ENCODE results near the gene CPB2. TPM values are rescaled to one million over a fixed set of nuclear protein-coding genes. Genes with fewer than 3 reads are reported as not detected.

The CPB2 gene
- not detected in 2 replicates for total RNA-seq

GRCh38 chr13:46104868-46105267, at the start of gene CPB2:
Gene CPB2 (minus strand): TSS chr13:46105033. CDS start chr13:46105009, 24 bp downstream.
- no peak for TF ChIP-seq CTCF (IDR thresholded peaks at IDR 0.05; ENCODE audit: extremely low read depth, low read depth, low read length)
- Histone ChIP-seq H3K9me3 (ENCODE audit: low read depth, low read length) (no peaks in the 10 kb centered on the region), H3K4me2 (ENCODE audit: insufficient read depth, low read length) (no peak within 1 kb of the TSS), H3K36me3 (ENCODE audit: insufficient read depth, low read length) (no peaks in the 10 kb centered on the region), H3K79me2 (ENCODE audit: insufficient read depth, low read length) (no peaks in the 10 kb centered on the region), H2AFZ (ENCODE audit: low read length) (no peak within 1 kb of the TSS), H3K4me3 (ENCODE audit: insufficient read depth, low read length) (no peak within 1 kb of the TSS), H4K20me1 (ENCODE audit: insufficient read depth, low read length) (no peaks in the 10 kb centered on the region), H3K4me1 (ENCODE audit: insufficient read depth, low read length) (no peaks in the 10 kb centered on the region), H3K27ac (ENCODE audit: low read depth, low read length) (no peak within 1 kb of the TSS), H3K27me3 (ENCODE audit: insufficient read depth, low read length) (no peaks in the 10 kb centered on the region)
- DNase-seq (ENCODE audit: insufficient read length, low spot score, missing footprints) = no peak

GRCh38 chr13:46154136-46154801, 49.4 kb upstream of the CPB2 start:
- Histone ChIP-seq H3K4me3 (ENCODE audit: insufficient read depth, low read length) (no peak overlapping the region), H3K27ac (ENCODE audit: low read depth, low read length) (no peak overlapping the region), H3K36me3 (ENCODE audit: insufficient read depth, low read length) (no peaks in the 10 kb centered on the region), H3K4me1 (ENCODE audit: insufficient read depth, low read length) (no peaks in the 10 kb centered on the region), H3K27me3 (ENCODE audit: insufficient read depth, low read length) (peaks cover 18% of the 10 kb centered on the region), H2AFZ (ENCODE audit: low read length) (no peak overlapping the region), H3K9me3 (ENCODE audit: low read depth, low read length) (no peaks in the 10 kb centered on the region), H3K4me2 (ENCODE audit: insufficient read depth, low read length) (no peak overlapping the region), H4K20me1 (ENCODE audit: insufficient read depth, low read length) (no peaks in the 10 kb centered on the region), H3K79me2 (ENCODE audit: insufficient read depth, low read length) (no peaks in the 10 kb centered on the region)
- DNase-seq (ENCODE audit: insufficient read length, low spot score, missing footprints) = no peak
- TF ChIP-seq CTCF (IDR thresholded peaks at IDR 0.05; ENCODE audit: extremely low read depth, low read depth, low read length) = no peak

- no peaks in the 10 kb centered on the region for H4K20me1 ChIP-seq (ENCODE audit: insufficient read depth, low read length)
- no peak overlapping the region for H3K4me3 ChIP-seq (ENCODE audit: insufficient read depth, low read length)
- no peaks in the 10 kb centered on the region for H3K79me2 ChIP-seq (ENCODE audit: insufficient read depth, low read length)
- H3K27ac ChIP-seq (ENCODE audit: low read depth, low read length) = no peak overlapping the region
- H3K9me3 ChIP-seq (ENCODE audit: low read depth, low read length) = no peaks in the 10 kb centered on the region
- no peaks in the 10 kb centered on the region for H3K36me3 ChIP-seq (ENCODE audit: insufficient read depth, low read length)
- no peak overlapping the region for H2AFZ ChIP-seq (ENCODE audit: low read length)
- DNase-seq (ENCODE audit: insufficient read length, low spot score, missing footprints) = no peak
- H3K4me2 ChIP-seq (ENCODE audit: insufficient read depth, low read length) = no peak overlapping the region
- no peak for TF ChIP-seq CTCF (IDR thresholded peaks at IDR 0.05; ENCODE audit: extremely low read depth, low read depth, low read length)
- H3K27me3 ChIP-seq (ENCODE audit: insufficient read depth, low read length) = peaks cover 26% of the 10 kb centered on the region
- no peaks in the 10 kb centered on the region for H3K4me1 ChIP-seq (ENCODE audit: insufficient read depth, low read length)
Observed at GRCh38 chr13:46152627-46153328, 47.9 kb upstream of the CPB2 start.

GRCh38 chr13:46150134-46150693, 45.4 kb upstream of the CPB2 start:
- H3K36me3 ChIP-seq (ENCODE audit: insufficient read depth, low read length) = no peaks in the 10 kb centered on the region
- H3K4me1 ChIP-seq (ENCODE audit: insufficient read depth, low read length) = no peaks in the 10 kb centered on the region
- peaks cover 22% of the 10 kb centered on the region for H3K27me3 ChIP-seq (ENCODE audit: insufficient read depth, low read length)
- no peaks in the 10 kb centered on the region for H3K9me3 ChIP-seq (ENCODE audit: low read depth, low read length)
- TF ChIP-seq CTCF (IDR thresholded peaks at IDR 0.05; ENCODE audit: extremely low read depth, low read depth, low read length) = no peak
- no peak overlapping the region for H3K4me2 ChIP-seq (ENCODE audit: insufficient read depth, low read length)
- H3K27ac ChIP-seq (ENCODE audit: low read depth, low read length) = no peak overlapping the region
- H3K4me3 ChIP-seq (ENCODE audit: insufficient read depth, low read length) = no peak overlapping the region
- H4K20me1 ChIP-seq (ENCODE audit: insufficient read depth, low read length) = no peaks in the 10 kb centered on the region
- H2AFZ ChIP-seq (ENCODE audit: low read length) = no peak overlapping the region
- no peak for DNase-seq (ENCODE audit: insufficient read length, low spot score, missing footprints)
- no peaks in the 10 kb centered on the region for H3K79me2 ChIP-seq (ENCODE audit: insufficient read depth, low read length)

Measured in osteoblast (primary cell).